Raji (cell line): Measurements from ENCODE around the gene HOXB8.

Source experiments
- POLR2A ChIP-seq: IDR thresholded peaks from 2 replicates; pipeline ENCODE4 v1.6.1; 2011; ENCODE audit warnings: low read depth, low read length, control low read depth; ENCODE audit not compliant: insufficient read depth

Gene HOXB8

GRCh38 chr17:48621410-48622392 is 6.6 kb upstream of the HOXB8 start:
- TF ChIP-seq POLR2A: no peak

- no peak for TF ChIP-seq POLR2A
Observed at GRCh38 chr17:48620461-48621139, 5.5 kb upstream of the HOXB8 start.

- no peak for TF ChIP-seq POLR2A
Observed at GRCh38 chr17:48619826-48620449, 4.8 kb upstream of the HOXB8 start.

- TF ChIP-seq POLR2A: no peak
Observed at GRCh38 chr17:48618256-48618896, 3.3 kb upstream of the HOXB8 start.

GRCh38 chr17:48617471-48618255 is 2.6 kb upstream of the HOXB8 start:
- TF ChIP-seq POLR2A: no peak

- TF ChIP-seq POLR2A: no peak
Observed at GRCh38 chr17:48616717-48617470, 1.8 kb upstream of the HOXB8 start.

- TF ChIP-seq POLR2A: no peak
Observed at GRCh38 chr17:48615963-48616716, 1.0 kb upstream of the HOXB8 start.

GRCh38 chr17:48613862-48614694 is 1.0 kb downstream of the HOXB8 start:
- no peak for TF ChIP-seq POLR2A

- no peak for TF ChIP-seq POLR2A
Observed at GRCh38 chr17:48612854-48613691, 2.0 kb downstream of the HOXB8 start.

GRCh38 chr17:48612456-48612853 is 2.6 kb downstream of the HOXB8 start:
- TF ChIP-seq POLR2A: no peak

GRCh38 chr17:48611681-48612455 is 3.2 kb downstream of the HOXB8 start:
- no peak for TF ChIP-seq POLR2A

GRCh38 chr17:48611213-48611612 is 3.9 kb downstream of the HOXB8 start:
- TF ChIP-seq POLR2A: no peak
